SH-SY5Y (cell line): ENCODE measurements around the gene VSIG10.

Experiments used
- GATA2 ChIP-seq: IDR thresholded peaks from 2 replicates; pipeline ENCODE4 v1.6.1; 2011; ENCODE audit warnings: mild to moderate bottlenecking, low read depth, low read length
- GATA3 ChIP-seq: IDR thresholded peaks from 2 replicates; pipeline ENCODE4 v1.6.1; 2011; ENCODE audit warnings: low read depth, mild to moderate bottlenecking, low read length, moderate library complexity

VSIG10 gene

GRCh38 chr12:118055865-118056773, 47.7 kb downstream of the VSIG10 start:
- TF ChIP-seq GATA2: no peak
- TF ChIP-seq GATA3: no peak

- TF ChIP-seq GATA2 (no peak), GATA3 (no peak)
These were observed 48.7 kb downstream of the VSIG10 start for GRCh38 chr12:118055144-118055557.

- no peak for TF ChIP-seq GATA2
These were observed 50.5 kb downstream of the VSIG10 start for GRCh38 chr12:118053071-118053985.

- TF ChIP-seq GATA3 (no peak), GATA2 (no peak)
These were observed 51.3 kb downstream of the VSIG10 start for GRCh38 chr12:118052324-118053070.

GRCh38 chr12:118050972-118051910, 52.6 kb downstream of the VSIG10 start:
- no peak for TF ChIP-seq GATA2
- TF ChIP-seq GATA3: no peak

- TF ChIP-seq GATA2: no peak
- TF ChIP-seq GATA3: no peak
These were observed 57.4 kb downstream of the VSIG10 start for GRCh38 chr12:118046430-118046829.

- no peak for TF ChIP-seq GATA3
- no peak for TF ChIP-seq GATA2
These were observed 59.2 kb downstream of the VSIG10 start for GRCh38 chr12:118044577-118044976.

GRCh38 chr12:118044075-118044474, 59.7 kb downstream of the VSIG10 start:
- TF ChIP-seq GATA3: no peak

GRCh38 chr12:118042091-118042490, 61.7 kb downstream of the VSIG10 start:
- no peak for TF ChIP-seq GATA3
- TF ChIP-seq GATA2: no peak

- TF ChIP-seq GATA3: no peak
- TF ChIP-seq GATA2: no peak
These were observed 65.7 kb downstream of the VSIG10 start for GRCh38 chr12:118038137-118038536.

- TF ChIP-seq GATA2 (no peak), GATA3 (no peak)
These were observed 67.0 kb downstream of the VSIG10 start for GRCh38 chr12:118036672-118037411.
